ENCODE data around the gene HIVEP2. TPM values are rescaled to one million over a fixed set of nuclear protein-coding genes. Genes with fewer than 3 reads are reported as not detected.

The HIVEP2 gene
- total RNA-seq, 1 experiment from 2014 or later, result 10.3 TPM

DNA sequence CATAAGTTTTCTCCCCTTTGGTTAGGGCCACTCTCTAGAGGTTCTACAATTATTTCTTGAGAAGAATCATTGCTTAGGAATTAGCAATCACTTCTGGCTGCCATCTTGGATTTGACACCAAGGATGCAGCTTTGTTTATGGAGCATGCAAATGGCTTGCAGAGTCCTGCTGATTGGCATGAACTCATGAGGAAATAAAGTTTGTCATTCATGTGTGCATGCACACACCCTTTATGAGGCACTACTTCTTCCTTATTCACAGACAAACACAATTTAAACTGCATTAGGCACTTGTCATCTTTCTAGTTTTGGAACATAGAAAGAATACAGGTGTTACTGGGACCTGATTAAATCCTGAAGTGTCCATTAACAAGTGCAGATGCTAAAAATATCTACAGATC is 42.5 kb upstream of the HIVEP2 start:
- ATAC-seq (no peak), DNase-seq (ENCODE audit: low read depth, low spot score) (no peak)
- ChIA-PET CTCF (no interaction called here), POLR2A (no interaction called here)
- BruUV-seq (replicated peaks), result no TSS peak
- Histone ChIP-seq H3K4me1 (ENCODE audit: control insufficient read depth, insufficient read depth, low read length) (no peaks in the 10 kb centered on the region), H3K27me3 (ENCODE audit: control insufficient read depth, insufficient read depth, low read length) (peaks cover 3% of the 10 kb centered on the region; the same call in 1 of the 2 replicates), H3K9me3 (ENCODE audit: control insufficient read depth, insufficient read depth, low read depth, low read length) (no peaks in the 10 kb centered on the region), H3K4me3 (ENCODE audit: low read depth in 2 of 2, low read length in 2 of 2) (no peak overlapping the region), H3K36me3 (ENCODE audit: control insufficient read depth, insufficient read depth, low read length) (no peaks in the 10 kb centered on the region), H3K27ac (ENCODE audit: low read length) (no peak overlapping the region)
- TF ChIP-seq, protein P1, sequence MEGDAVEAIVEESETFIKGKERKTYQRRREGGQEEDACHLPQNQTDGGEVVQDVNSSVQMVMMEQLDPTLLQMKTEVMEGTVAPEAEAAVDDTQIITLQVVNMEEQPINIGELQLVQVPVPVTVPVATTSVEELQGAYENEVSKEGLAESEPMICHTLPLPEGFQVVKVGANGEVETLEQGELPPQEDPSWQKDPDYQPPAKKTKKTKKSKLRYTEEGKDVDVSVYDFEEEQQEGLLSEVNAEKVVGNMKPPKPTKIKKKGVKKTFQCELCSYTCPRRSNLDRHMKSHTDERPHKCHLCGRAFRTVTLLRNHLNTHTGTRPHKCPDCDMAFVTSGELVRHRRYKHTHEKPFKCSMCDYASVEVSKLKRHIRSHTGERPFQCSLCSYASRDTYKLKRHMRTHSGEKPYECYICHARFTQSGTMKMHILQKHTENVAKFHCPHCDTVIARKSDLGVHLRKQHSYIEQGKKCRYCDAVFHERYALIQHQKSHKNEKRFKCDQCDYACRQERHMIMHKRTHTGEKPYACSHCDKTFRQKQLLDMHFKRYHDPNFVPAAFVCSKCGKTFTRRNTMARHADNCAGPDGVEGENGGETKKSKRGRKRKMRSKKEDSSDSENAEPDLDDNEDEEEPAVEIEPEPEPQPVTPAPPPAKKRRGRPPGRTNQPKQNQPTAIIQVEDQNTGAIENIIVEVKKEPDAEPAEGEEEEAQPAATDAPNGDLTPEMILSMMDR (IDR thresholded peaks at IDR 0.05), result no peak
- TF ChIP-seq POLR2AphosphoS5 (IDR thresholded peaks at IDR 0.05; ENCODE audit: low read depth, low read length) (no peak), SIN3A (IDR thresholded peaks at IDR 0.05; ENCODE audit: borderline replicate concordance, insufficient read depth, low read depth, low read length) (no peak), TCF7L2 (IDR thresholded peaks at IDR 0.05; ENCODE audit: low read depth, low read length) (no peak)
- TF ChIP-seq, protein P2, sequence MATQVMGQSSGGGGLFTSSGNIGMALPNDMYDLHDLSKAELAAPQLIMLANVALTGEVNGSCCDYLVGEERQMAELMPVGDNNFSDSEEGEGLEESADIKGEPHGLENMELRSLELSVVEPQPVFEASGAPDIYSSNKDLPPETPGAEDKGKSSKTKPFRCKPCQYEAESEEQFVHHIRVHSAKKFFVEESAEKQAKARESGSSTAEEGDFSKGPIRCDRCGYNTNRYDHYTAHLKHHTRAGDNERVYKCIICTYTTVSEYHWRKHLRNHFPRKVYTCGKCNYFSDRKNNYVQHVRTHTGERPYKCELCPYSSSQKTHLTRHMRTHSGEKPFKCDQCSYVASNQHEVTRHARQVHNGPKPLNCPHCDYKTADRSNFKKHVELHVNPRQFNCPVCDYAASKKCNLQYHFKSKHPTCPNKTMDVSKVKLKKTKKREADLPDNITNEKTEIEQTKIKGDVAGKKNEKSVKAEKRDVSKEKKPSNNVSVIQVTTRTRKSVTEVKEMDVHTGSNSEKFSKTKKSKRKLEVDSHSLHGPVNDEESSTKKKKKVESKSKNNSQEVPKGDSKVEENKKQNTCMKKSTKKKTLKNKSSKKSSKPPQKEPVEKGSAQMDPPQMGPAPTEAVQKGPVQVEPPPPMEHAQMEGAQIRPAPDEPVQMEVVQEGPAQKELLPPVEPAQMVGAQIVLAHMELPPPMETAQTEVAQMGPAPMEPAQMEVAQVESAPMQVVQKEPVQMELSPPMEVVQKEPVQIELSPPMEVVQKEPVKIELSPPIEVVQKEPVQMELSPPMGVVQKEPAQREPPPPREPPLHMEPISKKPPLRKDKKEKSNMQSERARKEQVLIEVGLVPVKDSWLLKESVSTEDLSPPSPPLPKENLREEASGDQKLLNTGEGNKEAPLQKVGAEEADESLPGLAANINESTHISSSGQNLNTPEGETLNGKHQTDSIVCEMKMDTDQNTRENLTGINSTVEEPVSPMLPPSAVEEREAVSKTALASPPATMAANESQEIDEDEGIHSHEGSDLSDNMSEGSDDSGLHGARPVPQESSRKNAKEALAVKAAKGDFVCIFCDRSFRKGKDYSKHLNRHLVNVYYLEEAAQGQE (IDR thresholded peaks at IDR 0.05; ENCODE audit: insufficient read depth in 1 of 2, low read depth in 2 of 2, low read length in 1 of 2), result no peak
- intact Hi-C loops (cut with micrococcal nuclease; ENCODE audit: unreplicated experiment), result no loop called here
- in situ Hi-C loops (cut with HindIII; ENCODE audit: low pct_unique_long_range_greater_than_20kb, low sequenced_read_pairs), result no loop called here

DNA sequence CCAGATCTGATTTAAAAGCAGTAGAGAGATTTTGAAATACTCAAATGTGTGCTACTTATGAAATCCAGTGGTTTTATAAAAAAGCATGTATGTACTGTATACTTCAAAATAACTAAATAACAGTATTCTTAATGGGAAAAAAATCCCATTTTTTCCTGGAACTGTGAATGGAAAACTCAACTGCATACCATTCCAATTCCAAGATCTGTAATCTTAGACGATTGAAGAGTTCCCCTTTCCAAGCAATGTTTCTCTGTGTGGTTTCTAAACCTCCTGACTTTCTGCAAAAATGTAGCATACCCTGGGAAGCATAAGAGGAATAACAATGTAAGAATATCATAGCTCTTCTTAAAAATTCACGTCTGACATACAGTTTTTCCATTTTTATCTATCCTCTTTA is 40.3 kb upstream of the HIVEP2 start:
- TF ChIP-seq, protein P1 (IDR thresholded peaks at IDR 0.05), result no peak
- BruUV-seq (replicated peaks), result no TSS peak
- Histone ChIP-seq H3K4me1 (ENCODE audit: control insufficient read depth, insufficient read depth, low read length) (no peaks in the 10 kb centered on the region), H3K4me3 (ENCODE audit: low read depth in 2 of 2, low read length in 2 of 2) (no peak overlapping the region), H3K36me3 (ENCODE audit: control insufficient read depth, insufficient read depth, low read length) (no peaks in the 10 kb centered on the region), H3K27ac (ENCODE audit: low read length) (no peak overlapping the region), H3K9me3 (ENCODE audit: control insufficient read depth, insufficient read depth, low read depth, low read length) (no peaks in the 10 kb centered on the region), H3K27me3 (ENCODE audit: control insufficient read depth, insufficient read depth, low read length) (peaks cover 3% of the 10 kb centered on the region; the same call in 1 of the 2 replicates)
- no peak for ATAC-seq
- POLR2A ChIA-PET, result no interaction called here
- DNase-seq (ENCODE audit: low read depth, low spot score), result no peak
- in situ Hi-C loops (cut with HindIII; ENCODE audit: low pct_unique_long_range_greater_than_20kb, low sequenced_read_pairs) (no loop called here), intact Hi-C loops (cut with micrococcal nuclease; ENCODE audit: unreplicated experiment) (no loop called here)
- CTCF ChIA-PET, result no interaction called here

DNA sequence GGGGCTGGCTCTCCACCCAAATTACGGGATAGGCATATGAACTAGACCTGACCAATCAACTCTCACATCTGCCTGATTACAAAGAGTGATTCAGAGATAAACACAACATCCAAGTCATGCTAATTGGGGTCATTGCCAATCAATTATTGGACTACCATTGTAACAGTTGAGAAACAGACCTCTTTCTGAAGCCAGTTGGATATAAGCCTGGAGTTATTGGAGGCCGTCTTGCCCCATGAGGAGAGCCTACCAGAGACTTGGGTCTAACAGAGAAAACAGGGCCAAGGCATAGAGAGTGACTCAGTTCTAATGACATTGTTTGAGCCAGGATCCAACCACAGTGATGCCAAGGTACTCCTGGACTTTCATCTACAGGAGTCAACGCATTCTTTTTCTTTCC is 39.4 kb upstream of the HIVEP2 start:
- ChIA-PET CTCF (no interaction called here), POLR2A (no interaction called here)
- intact Hi-C loops (cut with micrococcal nuclease; ENCODE audit: unreplicated experiment), result no loop called here
- in situ Hi-C loops (cut with HindIII; ENCODE audit: low pct_unique_long_range_greater_than_20kb, low sequenced_read_pairs), result no loop called here
- no peak for ATAC-seq
- Histone ChIP-seq H3K36me3 (ENCODE audit: control insufficient read depth, insufficient read depth, low read length) (no peaks in the 10 kb centered on the region), H3K27me3 (ENCODE audit: control insufficient read depth, insufficient read depth, low read length) (peaks cover 3% of the 10 kb centered on the region; the same call in 1 of the 2 replicates), H3K27ac (ENCODE audit: low read length) (no peak overlapping the region), H3K4me3 (ENCODE audit: low read depth in 2 of 2, low read length in 2 of 2) (no peak overlapping the region), H3K9me3 (ENCODE audit: control insufficient read depth, insufficient read depth, low read depth, low read length) (no peaks in the 10 kb centered on the region), H3K4me1 (ENCODE audit: control insufficient read depth, insufficient read depth, low read length) (no peaks in the 10 kb centered on the region)
- TF ChIP-seq, protein P2 (IDR thresholded peaks at IDR 0.05; ENCODE audit: insufficient read depth in 1 of 2, low read depth in 2 of 2, low read length in 1 of 2), result no peak
- TF ChIP-seq SIN3A (IDR thresholded peaks at IDR 0.05; ENCODE audit: borderline replicate concordance, insufficient read depth, low read depth, low read length) (no peak), POLR2AphosphoS5 (IDR thresholded peaks at IDR 0.05; ENCODE audit: low read depth, low read length) (no peak), TCF7L2 (IDR thresholded peaks at IDR 0.05; ENCODE audit: low read depth, low read length) (no peak)
- TF ChIP-seq, protein P1 (IDR thresholded peaks at IDR 0.05), result no peak
- no TSS peak for BruUV-seq (replicated peaks)
- DNase-seq (ENCODE audit: low read depth, low spot score), result no peak

Measured in Panc1 (cell line).